T-helper 17 cell (primary cell): ENCODE results near the gene OPN1MW. TPM values are rescaled to one million over a fixed set of nuclear protein-coding genes. Genes with fewer than 3 reads are reported as not detected.
"Not testable (repeated sequence)": the region's sequence is repeated elsewhere in the genome, so short reads cannot be mapped to it uniquely, and the experiment has no call there.

Experiments
- ATAC-seq: fragments of 150-1000 bp; cut with Tn5 transposase; 2 replicates; pipeline ENCODE4 v1.10.0; 2021; ENCODE audit warnings: mild to moderate bottlenecking, moderate library complexity
- DNase-seq, 3 donors: peaks; one replicate each; pipeline versions ENCODE4 v3.0.0 to v3.0.0-alpha.2; 2020 to 2021
- H3K9me3 ChIP-seq: one replicate; pipeline ENCODE4 v1.7.0; 2013; ENCODE audit warnings: low read length, mild to moderate bottlenecking; ENCODE audit not compliant: control insufficient read depth, poor library complexity, severe bottlenecking
- H3K27ac Mint-ChIP-seq: one replicate; pipeline ENCODE4 v1.8.0; 2022; ENCODE audit warnings: mild to moderate bottlenecking, moderate library complexity, mixed read lengths
- H3K27me3 Mint-ChIP-seq: one replicate; pipeline ENCODE4 v1.8.0; 2022; ENCODE audit warnings: mixed read lengths
- H3K36me3 Mint-ChIP-seq: one replicate; pipeline ENCODE4 v1.8.0; 2022; ENCODE audit warnings: low read depth, mixed read lengths
- H3K4me1 Mint-ChIP-seq: one replicate; pipeline ENCODE4 v1.8.0; 2022; ENCODE audit warnings: mild to moderate bottlenecking, mixed read lengths
- H3K4me3 Mint-ChIP-seq: one replicate; pipeline ENCODE4 v1.8.0; 2022; ENCODE audit warnings: mild to moderate bottlenecking, moderate library complexity, mixed read lengths
- total RNA-seq, 4 donors: library from RNA in 2 of 4; stranded (reverse) in 2 of 4; gene quantifications; one replicate each; pipeline ENCODE4 v1.2.3 and lab custom pipeline; 2022 to 2026

OPN1MW gene
- total RNA-seq, 2 donors from 2014 or later = not detected

DNA sequence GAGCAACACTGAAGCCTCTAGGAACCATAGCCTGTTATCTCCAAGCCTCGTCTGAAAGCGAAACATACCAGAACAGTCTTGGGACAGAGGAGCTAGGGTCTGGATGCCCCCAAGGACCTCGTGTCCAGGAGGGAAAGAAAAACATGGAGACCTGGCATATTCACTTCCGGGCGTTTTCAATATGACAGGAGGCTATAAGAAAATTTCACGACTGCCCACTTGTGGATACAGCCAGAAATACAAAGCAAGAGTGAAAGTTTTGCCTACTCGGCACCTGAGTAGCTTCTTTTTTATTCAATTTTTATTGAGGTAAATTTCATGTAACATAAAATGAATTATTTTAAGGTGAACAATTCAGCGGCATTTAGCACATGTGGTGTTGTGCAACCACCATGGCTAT is 17.5 kb upstream of the OPN1MW start:
- not testable (repeated sequence) for H3K36me3 Mint-ChIP-seq, H3K9me3 ChIP-seq, ATAC-seq, H3K27me3 Mint-ChIP-seq, H3K4me1 Mint-ChIP-seq, H3K4me3 Mint-ChIP-seq, H3K27ac Mint-ChIP-seq, DNase-seq

DNA sequence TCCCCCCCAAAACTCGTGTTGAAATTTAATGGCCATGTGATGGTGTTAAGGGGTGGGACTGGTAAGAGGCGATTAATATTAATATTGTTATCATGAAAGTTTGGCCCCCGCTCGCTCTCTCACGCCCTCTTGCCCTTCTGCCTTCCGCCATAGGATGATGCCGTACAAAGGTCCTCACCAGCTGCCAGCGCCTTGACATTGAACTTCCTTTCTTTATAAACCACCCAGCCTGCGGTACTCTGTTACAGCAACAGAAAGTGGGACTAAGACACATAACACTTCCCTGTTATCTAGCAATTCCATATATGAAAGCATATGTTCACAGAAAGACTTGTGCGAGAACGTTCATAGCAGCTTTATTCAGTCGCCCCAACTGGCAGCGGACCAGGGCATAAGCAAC is 14.0 kb upstream of the OPN1MW start:
- DNase-seq, H3K27ac Mint-ChIP-seq, H3K4me1 Mint-ChIP-seq, H3K36me3 Mint-ChIP-seq, H3K27me3 Mint-ChIP-seq, ATAC-seq, H3K9me3 ChIP-seq, H3K4me3 Mint-ChIP-seq: not testable (repeated sequence)

DNA sequence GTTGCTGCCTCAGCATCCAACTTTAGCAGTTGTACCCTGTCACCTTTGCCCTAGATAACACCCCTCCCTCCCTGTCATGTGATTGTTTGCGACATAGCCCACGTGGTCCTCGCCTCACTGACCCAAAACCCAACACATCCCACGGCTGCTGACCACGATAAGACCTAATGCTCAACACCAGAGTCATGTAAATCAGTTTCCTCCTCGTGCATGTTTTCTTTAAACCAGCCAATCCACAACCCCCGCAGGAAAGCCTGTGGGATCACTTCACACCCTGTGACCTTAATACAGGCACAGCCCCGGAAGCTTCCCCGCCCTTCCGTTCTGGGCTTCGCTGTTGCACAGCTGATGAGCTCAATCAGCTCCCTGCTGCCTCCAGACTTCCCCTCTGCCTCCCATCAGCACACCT is 9.9 kb upstream of the OPN1MW start:
- H3K4me3 Mint-ChIP-seq, DNase-seq, H3K27me3 Mint-ChIP-seq, H3K36me3 Mint-ChIP-seq, H3K4me1 Mint-ChIP-seq, H3K27ac Mint-ChIP-seq, H3K9me3 ChIP-seq: not testable (repeated sequence)
- peak; percentile 94 for ATAC-seq

DNA sequence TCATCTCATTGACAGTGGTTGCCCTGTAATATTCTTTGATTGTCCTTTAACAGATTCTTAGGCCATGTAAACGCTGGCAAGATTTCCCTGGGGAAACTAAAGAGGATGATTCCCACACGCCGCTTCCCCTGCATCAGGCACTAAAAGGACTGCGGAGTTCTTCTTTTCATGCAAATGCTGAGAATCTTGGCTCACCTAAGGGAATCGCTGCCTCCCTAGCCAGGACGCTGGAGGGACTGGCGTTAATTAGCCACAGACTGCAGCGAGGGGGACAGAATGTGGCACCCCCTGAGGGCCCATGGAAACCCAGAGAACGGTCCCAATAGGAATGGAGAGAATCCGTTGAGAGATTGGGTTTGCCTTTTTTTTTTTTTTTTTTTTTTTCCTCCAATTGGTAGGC is 8.0 kb upstream of the OPN1MW start:
- not testable (repeated sequence) for H3K27ac Mint-ChIP-seq, H3K36me3 Mint-ChIP-seq, ATAC-seq, H3K4me1 Mint-ChIP-seq, H3K9me3 ChIP-seq, H3K4me3 Mint-ChIP-seq, H3K27me3 Mint-ChIP-seq, DNase-seq

DNA sequence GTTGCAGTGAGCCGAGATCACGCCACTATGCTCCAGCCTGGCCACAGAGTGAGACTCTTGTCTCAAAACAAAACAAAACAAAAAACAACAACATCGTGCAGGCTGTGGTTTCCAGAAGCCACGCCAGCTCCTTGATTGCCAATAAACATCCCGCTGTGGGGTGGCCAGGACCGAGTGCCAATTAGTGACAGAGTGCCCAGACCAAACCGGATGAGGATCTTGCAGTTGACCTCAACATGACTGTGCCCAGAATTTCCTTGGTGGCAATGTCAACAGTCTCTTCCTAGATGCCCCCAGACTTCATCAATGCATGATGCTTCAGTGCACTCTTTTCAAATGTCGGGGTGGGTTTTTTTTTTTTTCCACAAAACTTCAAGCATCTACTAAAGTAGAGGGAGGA is 1.4 kb downstream of the OPN1MW start:
- DNase-seq, H3K27ac Mint-ChIP-seq, H3K36me3 Mint-ChIP-seq, H3K9me3 ChIP-seq, H3K4me1 Mint-ChIP-seq, ATAC-seq, H3K27me3 Mint-ChIP-seq, H3K4me3 Mint-ChIP-seq: not testable (repeated sequence)

DNA sequence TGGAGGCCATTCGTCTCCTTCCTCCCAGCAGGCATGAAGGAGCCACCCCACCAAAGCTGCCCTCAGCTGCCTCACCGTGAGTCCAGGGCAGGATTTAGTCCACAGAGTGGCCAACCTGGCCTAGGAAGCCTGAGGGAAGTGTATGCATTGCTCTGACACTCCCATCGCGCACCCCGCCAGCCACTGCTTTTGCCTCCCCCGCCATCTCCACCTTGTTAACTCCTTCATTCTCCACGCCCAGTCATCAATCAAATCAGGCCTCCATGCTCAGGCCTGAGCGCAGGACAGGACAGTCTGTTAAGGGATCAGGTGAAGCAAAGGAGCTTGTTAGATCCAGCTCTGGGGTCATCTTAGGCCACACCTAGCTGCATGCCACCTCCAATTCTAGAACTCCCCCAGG is 10.4 kb downstream of the OPN1MW start:
- not testable (repeated sequence) for H3K36me3 Mint-ChIP-seq, H3K4me1 Mint-ChIP-seq, H3K27me3 Mint-ChIP-seq, H3K27ac Mint-ChIP-seq, H3K4me3 Mint-ChIP-seq, ATAC-seq, DNase-seq, H3K9me3 ChIP-seq

DNA sequence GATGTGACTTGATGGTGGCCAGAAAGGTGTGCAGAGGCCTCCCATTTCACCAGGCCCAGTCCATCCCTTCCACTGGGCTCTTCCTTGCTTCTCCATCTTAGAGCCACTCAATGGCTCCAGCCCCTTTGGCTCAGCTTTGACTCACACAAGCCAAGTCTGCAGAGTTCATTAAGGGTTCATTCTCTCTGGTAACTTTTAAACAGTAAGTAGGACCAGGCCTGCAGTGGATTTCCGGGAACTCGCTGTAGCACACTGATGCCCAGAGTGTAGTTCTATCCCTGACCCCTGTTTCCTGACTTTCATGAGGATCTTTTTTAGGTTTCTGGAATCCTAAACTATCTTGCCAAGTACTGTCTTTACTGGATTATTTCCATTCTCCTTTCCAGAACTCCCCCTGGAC is 11.9 kb downstream of the OPN1MW start:
- not testable (repeated sequence) for ATAC-seq, H3K4me3 Mint-ChIP-seq, H3K36me3 Mint-ChIP-seq, H3K27me3 Mint-ChIP-seq, H3K4me1 Mint-ChIP-seq, H3K9me3 ChIP-seq, DNase-seq, H3K27ac Mint-ChIP-seq

DNA sequence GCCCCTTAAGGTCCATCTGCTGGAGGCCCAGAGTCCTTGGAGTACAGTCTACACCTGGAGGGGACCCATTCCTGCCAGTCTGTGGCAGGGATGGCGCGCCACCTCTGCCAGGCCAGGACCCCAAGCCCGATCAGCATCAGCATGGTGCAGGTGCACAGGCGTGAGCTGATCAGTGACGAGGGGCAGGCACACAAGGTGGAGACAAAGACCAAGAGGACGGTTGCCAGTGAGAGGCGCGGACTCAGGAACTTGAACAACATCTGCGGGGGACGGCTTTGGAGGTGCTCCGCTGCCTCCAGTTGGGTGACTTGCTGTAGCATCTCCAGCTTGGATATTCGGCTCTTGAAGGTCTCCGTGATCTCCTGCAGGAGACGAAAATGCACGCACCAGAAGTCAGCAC is 14.1 kb downstream of the OPN1MW start:
- not testable (repeated sequence) for H3K27ac Mint-ChIP-seq, H3K27me3 Mint-ChIP-seq, H3K36me3 Mint-ChIP-seq, H3K4me1 Mint-ChIP-seq, ATAC-seq, DNase-seq, H3K4me3 Mint-ChIP-seq, H3K9me3 ChIP-seq

DNA sequence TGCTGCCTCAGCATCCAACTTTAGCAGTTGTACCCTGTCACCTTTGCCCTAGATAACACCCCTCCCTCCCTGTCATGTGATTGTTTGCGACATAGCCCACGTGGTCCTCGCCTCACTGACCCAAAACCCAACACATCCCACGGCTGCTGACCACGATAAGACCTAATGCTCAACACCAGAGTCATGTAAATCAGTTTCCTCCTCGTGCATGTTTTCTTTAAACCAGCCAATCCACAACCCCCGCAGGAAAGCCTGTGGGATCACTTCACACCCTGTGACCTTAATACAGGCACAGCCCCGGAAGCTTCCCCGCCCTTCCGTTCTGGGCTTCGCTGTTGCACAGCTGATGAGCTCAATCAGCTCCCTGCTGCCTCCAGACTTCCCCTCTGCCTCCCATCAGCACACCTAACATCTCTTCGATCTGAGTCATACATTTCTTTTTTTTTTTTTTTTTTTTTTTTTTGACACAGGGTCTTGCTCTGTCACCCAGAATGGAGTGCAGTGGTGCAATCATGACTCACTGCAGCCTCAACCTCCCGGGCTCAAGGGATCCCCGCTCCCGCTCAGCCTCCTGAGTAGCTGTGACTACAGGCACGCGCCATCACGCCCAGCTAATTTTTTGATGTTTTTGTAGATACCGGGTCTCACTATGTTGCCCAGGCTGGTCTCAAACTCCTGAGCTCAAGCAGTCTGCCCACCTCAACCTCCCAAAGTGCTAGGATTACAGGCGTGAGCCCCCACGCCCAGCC is 27.4 kb downstream of the OPN1MW start:
- ATAC-seq = peak; percentile 94
- H3K27ac Mint-ChIP-seq, H3K4me1 Mint-ChIP-seq, DNase-seq, H3K36me3 Mint-ChIP-seq, H3K4me3 Mint-ChIP-seq, H3K9me3 ChIP-seq, H3K27me3 Mint-ChIP-seq: not testable (repeated sequence)

DNA sequence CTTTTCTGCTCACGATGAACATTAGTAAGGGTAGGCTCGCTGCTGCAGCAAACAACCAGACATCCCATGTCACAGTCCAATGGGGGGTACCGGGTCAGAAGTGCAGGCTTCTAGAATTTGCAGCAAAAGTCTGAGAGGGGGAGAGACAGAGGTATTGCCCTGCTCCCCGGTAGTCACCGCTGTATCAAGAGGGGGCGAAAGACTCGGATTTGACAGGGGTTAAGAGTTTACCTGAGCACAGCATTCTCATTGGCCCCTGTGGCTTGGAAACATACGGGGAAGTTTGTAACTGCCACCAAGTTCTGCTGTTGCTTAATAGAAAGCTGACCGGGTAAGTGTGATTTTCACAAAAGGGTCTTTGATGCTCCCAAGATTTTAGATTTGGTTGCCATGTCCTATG is 28.7 kb downstream of the OPN1MW start:
- not testable (repeated sequence) for ATAC-seq, H3K27ac Mint-ChIP-seq, H3K4me3 Mint-ChIP-seq, H3K9me3 ChIP-seq, H3K4me1 Mint-ChIP-seq, H3K36me3 Mint-ChIP-seq, H3K27me3 Mint-ChIP-seq
- DNase-seq = peak in 1 of 3 donors; percentile 4

DNA sequence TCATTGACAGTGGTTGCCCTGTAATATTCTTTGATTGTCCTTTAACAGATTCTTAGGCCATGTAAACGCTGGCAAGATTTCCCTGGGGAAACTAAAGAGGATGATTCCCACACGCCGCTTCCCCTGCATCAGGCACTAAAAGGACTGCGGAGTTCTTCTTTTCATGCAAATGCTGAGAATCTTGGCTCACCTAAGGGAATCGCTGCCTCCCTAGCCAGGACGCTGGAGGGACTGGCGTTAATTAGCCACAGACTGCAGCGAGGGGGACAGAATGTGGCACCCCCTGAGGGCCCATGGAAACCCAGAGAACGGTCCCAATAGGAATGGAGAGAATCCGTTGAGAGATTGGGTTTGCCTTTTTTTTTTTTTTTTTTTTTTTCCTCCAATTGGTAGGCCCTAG is 29.1 kb downstream of the OPN1MW start:
- H3K27ac Mint-ChIP-seq, H3K4me1 Mint-ChIP-seq, ATAC-seq, H3K27me3 Mint-ChIP-seq, DNase-seq, H3K4me3 Mint-ChIP-seq, H3K9me3 ChIP-seq, H3K36me3 Mint-ChIP-seq: not testable (repeated sequence)

DNA sequence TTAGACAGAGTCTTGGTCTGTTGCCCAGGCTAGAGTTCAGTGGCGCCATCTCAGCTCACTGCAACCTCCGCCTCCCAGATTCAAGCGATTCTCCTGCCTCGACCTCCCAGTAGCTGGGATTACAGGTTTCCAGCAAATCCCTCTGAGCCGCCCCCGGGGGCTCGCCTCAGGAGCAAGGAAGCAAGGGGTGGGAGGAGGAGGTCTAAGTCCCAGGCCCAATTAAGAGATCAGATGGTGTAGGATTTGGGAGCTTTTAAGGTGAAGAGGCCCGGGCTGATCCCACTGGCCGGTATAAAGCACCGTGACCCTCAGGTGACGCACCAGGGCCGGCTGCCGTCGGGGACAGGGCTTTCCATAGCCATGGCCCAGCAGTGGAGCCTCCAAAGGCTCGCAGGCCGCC is 37.1 kb downstream of the OPN1MW start, which contains the start of gene OPN1MW2:
Gene OPN1MW2, plus strand, starts transcription at position 301 of the 400 bp plus-strand sequence. Its CDS starts 60 bp downstream, at position 361.
- not testable (repeated sequence) for DNase-seq, H3K4me3 Mint-ChIP-seq, ATAC-seq, H3K4me1 Mint-ChIP-seq, H3K27me3 Mint-ChIP-seq, H3K36me3 Mint-ChIP-seq, H3K27ac Mint-ChIP-seq, H3K9me3 ChIP-seq

DNA sequence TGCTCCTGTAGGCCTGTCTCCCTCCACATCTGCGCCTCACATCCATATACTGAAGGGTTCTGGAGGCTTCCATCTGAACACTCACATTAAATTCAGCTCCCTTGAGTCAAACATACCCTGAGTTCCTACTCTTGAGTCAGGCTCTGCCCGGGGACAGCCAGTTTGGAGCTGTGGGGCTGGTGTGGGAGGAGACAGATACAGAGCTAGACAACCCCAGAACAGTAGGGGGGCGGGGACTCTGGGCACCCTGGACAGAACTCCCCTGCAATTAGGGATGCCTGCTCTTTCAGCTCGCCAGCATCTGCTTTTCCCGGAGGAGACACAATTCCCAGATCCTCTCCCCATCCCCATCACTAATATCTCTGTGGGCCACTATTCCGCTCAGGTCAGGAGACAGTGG is 42.9 kb downstream of the OPN1MW start:
- DNase-seq, H3K27me3 Mint-ChIP-seq, H3K9me3 ChIP-seq, H3K27ac Mint-ChIP-seq, H3K4me1 Mint-ChIP-seq, H3K4me3 Mint-ChIP-seq, H3K36me3 Mint-ChIP-seq, ATAC-seq: not testable (repeated sequence)

DNA sequence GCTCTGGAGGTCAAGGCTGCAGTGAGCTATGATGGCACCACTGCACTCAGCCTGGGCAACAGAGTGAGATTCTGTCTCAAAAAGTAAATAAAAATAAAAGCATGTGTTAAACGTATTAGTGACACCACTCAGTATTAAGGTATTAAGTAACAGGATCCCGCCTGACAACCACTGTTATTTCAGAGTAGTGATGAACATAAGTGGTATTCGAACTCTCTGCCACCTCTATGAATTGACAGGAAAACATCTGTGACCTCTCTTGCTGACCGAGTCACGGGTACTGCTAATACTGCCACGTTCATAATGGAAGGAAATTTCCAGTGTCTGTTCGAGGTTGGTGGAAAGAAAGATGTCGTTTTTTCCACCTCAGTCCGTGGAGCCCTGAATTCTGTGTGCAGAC is 44.3 kb downstream of the OPN1MW start:
- not testable (repeated sequence) for ATAC-seq, H3K27me3 Mint-ChIP-seq, H3K9me3 ChIP-seq, H3K4me3 Mint-ChIP-seq, H3K4me1 Mint-ChIP-seq, H3K27ac Mint-ChIP-seq, DNase-seq, H3K36me3 Mint-ChIP-seq
